HG02642 (cell line): ENCODE results near the gene MAN2A2.
"Not testable (repeated sequence)": the region's sequence is repeated elsewhere in the genome, so short reads cannot be mapped to it uniquely, and the experiment has no call there.

Source experiments
- ATAC-seq: cut with Tn5 transposase; IDR thresholded peaks from one replicate; pipeline ENCODE4 v1.9.1; 2021; ENCODE audit warnings: mild to moderate bottlenecking; ENCODE audit not compliant: unreplicated experiment, poor library complexity

The MAN2A2 gene

DNA sequence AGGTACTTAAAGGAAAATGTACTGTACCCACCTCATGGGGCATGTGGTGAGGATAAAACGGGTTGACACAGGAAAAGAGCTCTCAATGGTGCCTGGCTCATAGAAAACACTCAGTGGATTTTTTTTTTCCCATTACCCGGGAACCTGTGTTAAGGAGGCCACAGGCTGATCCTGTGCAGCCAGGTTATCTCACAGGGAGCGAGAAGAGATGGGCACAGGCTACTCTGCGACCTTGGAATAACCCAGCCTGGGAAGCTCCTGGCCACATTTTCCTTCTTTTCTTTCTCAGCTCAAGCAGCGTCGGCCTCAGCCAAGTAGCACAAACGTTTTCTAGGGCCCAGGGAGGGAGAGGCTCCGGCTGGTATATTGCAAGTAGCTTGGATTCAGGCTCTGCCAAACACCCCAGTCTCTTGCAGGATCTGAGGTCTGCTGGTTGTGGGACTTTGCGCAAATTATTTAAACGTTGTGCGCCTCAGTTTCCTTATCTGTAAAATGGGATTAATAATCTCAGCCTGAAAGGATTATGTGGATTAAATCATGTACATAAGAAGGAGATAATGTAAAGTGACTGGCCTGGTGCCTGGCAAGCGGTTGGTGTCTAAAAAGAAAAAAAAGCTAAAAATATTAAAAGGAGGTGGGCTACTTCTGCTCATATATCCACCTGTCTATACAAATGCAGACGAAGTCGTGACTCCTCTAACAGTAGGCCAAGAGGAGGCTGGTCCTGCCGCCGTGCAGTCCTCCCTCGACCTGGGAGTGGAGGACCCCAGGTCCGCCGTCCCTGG lies 32.6 kb upstream of the MAN2A2 start:
- no peak for ATAC-seq

DNA sequence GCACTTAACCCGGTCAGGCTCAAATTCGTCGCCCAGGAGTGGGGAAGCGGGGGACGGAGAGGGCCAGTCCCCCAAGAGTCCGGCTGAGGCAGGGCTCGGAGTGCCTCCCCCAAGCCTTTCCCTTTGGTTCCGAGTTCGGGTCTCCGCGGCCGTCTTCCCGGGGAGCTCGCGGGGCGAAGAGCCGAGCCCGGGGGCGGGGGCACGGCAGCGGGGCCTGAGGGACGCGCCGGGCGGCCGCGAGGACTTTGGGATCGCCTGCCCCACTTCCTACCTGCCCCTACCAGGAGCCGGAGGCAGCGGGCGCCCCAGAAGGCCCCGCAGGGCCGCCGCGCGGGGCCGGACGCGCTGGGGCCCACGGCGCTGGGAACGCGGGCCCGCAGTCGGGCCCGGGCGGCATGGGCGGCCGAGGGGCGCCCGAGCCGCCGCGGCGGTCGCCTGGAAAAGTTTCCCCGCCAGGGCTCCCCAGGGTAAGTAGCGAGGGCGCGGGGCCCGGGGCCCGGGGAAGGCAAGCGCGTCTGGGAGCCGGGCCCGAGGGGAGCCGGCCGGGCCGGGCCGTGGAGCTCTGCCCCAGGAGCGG lies 31.9 kb upstream of the MAN2A2 start:
- ATAC-seq: peak; percentile 30

DNA sequence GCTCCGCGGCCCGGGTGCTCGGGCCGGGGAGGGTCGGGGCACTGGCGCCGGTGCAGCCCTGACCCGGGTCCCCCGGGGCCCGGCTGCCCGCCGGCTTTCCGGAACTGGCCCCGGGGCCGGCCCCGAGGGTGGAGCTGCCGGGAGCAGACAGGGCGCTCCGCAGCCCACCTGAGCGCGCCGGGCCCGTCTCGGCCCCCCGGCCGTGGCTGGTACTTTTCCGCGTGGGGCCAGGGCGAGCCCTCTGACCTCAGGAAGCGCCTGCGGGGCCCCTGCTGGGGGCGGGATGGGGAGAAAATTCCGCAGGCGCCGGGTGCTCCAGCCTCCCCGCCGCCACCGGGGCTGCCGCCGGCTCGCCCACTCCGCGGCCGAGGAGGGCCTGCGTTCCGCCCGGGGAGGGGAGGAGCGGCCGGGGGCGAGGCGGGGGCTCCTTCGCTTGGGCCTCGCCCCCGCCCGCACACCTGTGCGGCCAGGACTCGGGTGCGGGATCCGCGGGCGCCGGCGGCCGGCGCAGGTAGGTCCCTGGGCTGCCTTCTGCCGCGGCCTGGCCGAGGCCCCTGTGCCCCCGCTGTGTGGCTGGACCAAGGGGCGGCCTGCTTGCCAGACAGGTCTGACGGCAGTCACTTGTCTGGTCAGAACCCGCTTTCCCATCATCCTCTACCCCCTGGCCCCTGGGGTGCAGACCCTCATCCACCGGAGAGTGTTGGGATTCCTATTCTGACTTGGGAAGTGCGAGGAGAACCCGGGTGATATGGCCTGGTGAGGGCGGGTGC lies 31.2 kb upstream of the MAN2A2 start:
- peak; percentile 36 for ATAC-seq

DNA sequence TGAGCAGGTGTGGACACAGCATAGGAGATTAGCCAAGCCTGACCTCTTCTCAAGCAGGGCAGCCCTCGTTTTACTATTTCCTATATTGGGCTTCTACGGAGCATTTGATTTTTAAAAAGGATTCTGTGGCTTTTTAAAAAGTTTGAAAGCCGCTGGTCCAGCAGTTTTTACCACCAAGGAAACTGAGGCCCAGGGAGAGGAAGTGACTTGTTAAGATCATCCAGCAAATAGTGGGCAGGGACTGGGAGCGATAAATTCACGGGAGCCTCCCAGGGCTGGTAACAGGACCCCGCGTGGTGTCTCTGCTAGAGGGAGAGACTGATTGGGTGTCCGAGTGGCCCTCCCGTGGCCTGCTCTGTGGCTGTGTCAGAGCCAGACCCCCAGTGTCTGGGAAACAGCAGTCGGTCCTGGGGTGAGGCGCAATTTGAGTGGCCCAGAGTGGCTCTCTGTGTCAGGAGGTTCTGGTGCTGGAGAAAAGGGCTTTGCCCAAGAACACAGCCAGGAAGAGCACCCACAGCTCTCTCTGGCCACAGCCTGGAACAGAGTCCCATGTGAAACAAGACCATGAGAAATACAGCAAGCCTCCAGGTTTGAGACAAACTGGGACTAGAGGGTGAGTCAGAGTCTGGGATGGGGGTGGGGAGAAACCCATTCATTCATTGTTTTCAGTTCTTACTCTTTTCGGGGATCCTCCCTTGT lies 30.5 kb upstream of the MAN2A2 start:
- ATAC-seq: no peak

DNA sequence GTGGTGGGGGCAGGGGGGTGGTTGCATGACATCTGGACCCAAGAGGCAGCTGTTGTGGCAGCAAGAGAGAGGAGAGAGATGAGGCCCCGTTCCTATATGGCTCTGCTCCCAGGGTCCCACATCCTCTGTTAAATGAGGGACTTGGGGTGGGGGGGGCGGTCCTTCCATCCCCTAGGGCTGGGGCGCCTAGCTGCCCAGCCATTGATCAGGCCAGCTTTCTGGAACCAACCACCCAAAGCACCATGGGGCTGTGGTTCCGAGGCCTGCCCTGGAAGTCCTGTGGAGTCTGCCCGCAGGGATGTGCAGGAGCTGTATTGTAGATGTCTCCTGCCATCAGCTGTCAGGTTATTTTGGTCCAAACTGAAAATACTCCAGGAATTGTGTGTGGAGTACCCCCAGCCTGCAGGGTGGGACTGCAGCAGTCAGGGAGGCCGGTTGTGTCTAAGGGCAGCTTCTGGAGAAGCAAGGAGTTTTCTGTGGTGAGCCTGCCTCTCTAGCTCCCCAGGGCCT lies 29.6 kb upstream of the MAN2A2 start:
- ATAC-seq: no peak

DNA sequence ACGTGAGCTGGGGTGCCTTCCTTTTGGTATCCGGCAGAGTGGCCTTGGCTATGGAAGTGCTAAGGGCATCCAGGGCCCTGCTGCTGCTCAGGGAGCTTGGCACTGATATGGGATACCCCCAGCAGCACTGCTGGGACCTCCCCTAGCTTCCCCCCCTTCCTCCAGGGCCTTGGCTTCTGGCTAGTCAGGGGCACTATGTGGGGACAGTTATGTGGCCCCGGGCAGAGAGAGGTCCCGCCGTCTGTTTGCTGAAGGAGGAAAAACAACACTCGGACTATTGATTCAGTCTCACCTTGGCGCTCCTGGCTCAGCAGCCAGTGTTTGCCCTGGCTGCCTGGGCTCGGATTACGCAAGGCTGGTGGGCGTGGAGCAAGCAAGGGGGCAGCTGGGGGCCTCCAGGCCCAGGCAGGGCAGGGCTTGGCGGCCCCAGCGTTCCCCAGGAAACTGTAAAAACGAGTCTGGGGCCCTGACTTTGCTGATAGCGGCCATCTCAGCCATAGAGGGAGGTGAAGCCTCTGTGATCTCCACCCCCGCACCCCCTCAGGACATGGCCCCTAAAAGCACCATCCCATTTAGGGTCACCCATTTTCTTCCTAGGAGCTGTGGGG lies 29.0 kb upstream of the MAN2A2 start:
- no peak for ATAC-seq

DNA sequence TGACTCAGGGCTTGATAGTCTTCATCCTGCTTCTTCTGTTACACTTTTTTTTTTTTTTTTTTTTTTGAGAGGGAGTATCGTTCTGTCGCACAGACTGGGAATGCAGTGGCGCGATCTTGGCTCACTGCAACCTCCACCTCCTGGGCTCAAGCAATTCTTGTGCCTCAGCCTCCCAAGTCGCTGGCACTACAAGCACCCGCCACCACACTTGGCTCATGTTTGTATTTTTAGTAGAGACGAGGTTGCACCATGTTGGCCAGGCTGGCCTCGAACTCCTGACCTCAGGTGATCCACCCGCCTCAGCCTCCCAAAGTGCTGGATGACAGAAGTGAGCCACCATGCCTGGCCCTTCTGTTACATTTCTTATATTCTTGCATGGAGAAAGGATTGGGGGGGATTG lies 28.1 kb upstream of the MAN2A2 start:
- not testable (repeated sequence) for ATAC-seq

DNA sequence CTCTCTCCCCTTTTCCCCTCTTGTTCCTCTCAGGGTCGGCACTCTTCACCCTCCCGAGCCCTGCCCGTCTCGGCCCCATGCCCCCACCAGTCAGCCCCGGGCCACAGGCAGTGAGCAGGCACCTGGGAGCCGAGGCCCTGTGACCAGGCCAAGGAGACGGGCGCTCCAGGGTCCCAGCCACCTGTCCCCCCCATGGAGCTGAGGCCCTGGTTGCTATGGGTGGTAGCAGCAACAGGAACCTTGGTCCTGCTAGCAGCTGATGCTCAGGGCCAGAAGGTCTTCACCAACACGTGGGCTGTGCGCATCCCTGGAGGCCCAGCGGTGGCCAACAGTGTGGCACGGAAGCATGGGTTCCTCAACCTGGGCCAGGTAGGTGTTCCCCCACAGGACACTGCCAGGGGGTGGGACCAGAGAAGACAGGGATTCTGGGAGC lies 27.5 kb upstream of the MAN2A2 start:
- ATAC-seq: no peak

DNA sequence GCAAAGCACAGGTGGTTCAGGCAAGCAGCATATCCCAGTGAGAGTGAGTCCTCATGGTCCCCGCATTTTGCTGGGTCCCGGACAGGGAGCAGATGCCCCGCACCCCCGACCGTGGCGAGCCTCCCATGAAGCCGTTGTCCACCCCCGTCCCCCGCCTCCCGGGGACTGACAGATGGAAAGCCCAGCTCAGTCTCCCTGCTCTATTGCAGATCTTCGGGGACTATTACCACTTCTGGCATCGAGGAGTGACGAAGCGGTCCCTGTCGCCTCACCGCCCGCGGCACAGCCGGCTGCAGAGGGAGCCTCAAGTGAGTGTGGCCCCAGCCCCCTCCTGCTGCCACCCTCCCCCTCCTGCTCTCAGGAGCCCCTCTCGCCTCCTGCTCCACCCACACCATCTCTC lies 27.1 kb upstream of the MAN2A2 start:
- no peak for ATAC-seq

DNA sequence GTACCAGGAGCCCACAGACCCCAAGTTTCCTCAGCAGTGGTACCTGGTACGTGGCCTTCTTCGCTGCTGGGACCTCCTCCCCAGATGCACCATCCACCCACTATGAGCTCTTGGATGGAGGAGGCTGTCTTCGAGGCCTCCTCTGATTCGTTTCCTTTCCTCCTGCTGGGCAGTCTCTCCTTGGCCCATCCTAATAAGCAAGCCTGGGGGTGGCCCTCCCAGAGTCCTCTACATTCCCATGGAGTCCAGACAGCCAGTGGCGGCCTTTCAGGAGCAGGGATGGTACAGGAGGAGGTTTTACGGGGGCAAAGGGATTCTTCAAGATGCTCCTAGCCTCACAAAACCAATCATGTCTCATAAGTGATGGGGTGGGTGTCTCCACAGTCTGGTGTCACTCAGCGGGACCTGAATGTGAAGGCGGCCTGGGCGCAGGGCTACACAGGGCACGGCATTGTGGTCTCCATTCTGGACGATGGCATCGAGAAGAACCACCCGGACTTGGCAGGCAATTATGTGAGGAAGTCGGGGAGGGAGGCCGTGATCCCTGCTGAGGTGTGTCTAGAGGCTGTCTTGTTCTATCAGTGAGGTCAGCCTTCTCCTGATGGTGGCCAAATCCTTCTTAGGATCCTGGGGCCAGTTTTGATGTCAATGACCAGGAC lies 26.5 kb upstream of the MAN2A2 start:
- ATAC-seq: no peak

DNA sequence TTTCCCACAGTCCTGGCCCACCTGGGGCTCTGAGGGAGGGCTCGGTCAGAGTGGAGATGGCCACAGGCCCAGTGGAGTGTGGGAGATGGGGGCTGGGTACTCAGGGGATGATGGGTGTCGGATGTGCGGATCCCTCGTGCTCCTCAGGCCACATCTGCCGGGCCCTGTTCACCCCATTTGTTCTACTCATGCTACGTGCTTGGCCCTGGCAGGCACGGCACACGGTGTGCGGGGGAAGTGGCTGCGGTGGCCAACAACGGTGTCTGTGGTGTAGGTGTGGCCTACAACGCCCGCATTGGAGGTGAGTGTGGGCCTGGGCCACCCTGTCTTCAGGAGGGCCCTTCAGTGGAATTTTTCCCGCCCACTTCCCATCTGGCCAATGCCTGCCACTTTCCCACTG lies 25.8 kb upstream of the MAN2A2 start:
- ATAC-seq: no peak

DNA sequence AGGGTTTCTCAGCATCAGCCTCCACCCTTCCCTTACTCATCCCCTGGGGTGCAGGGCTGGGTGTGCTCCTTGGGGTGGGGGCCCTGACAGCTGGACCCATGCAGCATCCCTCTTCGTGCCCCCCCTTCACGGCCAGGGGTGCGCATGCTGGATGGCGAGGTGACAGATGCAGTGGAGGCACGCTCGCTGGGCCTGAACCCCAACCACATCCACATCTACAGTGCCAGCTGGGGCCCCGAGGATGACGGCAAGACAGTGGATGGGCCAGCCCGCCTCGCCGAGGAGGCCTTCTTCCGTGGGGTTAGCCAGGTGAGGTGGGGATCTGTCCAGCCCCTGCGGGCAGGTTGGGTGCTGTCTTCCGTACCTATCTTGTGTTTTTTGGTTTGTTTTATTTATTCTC lies 25.1 kb upstream of the MAN2A2 start:
- no peak for ATAC-seq

DNA sequence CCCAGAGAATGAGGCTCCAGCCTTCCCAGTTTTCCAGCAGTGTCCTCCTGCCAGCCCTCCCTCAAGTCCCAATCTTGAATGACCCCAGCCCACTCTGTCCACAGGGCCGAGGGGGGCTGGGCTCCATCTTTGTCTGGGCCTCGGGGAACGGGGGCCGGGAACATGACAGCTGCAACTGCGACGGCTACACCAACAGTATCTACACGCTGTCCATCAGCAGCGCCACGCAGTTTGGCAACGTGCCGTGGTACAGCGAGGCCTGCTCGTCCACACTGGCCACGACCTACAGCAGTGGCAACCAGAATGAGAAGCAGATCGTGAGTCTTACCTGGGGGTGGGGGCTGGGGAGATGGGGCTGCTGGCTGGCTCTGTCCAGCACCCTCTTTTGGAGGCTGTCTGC lies 24.4 kb upstream of the MAN2A2 start:
- ATAC-seq: no peak

DNA sequence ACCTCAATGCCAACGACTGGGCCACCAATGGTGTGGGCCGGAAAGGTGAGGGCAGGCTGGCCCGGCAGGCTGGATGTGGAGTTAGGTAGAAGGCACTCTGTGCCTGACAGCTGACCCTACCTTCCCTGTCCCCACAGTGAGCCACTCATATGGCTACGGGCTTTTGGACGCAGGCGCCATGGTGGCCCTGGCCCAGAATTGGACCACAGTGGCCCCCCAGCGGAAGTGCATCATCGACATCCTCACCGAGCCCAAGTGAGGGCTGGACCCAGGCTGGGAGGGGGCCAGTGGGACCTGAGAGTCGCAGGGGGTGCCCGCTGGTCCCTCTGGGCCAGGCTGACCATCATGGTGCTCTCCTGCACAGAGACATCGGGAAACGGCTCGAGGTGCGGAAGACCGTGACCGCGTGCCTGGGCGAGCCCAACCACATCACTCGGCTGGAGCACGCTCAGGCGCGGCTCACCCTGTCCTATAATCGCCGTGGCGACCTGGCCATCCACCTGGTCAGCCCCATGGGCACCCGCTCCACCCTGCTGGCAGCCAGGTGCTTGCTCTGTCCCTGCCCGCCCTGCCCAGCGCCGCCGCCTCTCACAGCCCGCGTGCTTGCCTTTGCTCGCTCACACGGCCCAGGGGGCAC lies 23.3 kb upstream of the MAN2A2 start:
- ATAC-seq: no peak

DNA sequence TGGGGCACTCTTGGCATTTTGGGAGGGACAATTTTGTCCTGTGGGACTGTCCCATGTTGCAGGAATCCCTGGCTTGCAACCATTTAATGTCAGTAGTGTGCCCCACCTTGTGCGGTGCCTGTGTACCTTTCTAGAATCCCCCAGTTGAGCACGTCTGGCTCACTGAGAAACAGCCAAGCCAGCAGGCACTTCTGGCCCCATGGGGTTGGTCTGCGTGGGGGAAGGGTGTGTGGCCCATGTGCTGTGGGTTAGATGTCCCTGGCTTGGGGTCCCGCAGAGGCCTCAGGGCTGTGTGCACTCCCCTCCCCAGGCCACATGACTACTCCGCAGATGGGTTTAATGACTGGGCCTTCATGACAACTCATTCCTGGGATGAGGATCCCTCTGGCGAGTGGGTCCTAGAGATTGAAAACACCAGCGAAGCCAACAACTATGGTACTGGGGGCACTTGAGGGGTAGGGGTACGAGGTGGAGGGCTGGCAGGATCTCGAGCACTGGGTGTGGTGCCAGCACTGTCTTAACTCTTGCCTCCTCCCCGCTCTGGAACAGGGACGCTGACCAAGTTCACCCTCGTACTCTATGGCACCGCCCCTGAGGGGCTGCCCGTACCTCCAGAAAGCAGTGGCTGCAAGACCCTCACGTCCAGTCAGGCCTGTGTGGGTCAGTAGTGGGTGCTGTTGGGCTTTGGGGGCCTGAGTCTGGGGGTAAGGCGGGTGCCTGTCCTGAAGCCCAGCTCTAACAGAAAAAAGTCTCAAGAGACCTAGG lies 22.5 kb upstream of the MAN2A2 start:
- ATAC-seq: no peak

DNA sequence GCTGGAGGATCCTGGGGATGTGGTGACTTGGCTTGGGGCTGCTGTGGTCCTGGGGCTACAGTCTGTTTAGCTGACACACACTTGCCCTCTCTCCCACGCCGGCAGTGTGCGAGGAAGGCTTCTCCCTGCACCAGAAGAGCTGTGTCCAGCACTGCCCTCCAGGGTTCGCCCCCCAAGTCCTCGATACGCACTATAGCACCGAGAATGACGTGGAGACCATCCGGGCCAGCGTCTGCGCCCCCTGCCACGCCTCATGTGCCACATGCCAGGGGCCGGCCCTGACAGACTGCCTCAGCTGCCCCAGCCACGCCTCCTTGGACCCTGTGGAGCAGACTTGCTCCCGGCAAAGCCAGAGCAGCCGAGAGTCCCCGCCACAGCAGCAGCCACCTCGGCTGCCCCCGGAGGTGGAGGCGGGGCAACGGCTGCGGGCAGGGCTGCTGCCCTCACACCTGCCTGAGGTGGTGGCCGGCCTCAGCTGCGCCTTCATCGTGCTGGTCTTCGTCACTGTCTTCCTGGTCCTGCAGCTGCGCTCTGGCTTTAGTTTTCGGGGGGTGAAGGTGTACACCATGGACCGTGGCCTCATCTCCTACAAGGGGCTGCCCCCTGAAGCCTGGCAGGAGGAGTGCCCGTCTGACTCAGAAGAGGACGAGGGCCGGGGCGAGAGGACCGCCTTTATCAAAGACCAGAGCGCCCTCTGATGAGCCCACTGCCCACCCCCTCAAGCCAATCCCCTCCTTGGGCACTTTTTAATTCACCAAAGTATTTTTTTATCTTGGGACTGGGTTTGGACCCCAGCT lies 21.7 kb upstream of the MAN2A2 start:
- ATAC-seq: no peak

DNA sequence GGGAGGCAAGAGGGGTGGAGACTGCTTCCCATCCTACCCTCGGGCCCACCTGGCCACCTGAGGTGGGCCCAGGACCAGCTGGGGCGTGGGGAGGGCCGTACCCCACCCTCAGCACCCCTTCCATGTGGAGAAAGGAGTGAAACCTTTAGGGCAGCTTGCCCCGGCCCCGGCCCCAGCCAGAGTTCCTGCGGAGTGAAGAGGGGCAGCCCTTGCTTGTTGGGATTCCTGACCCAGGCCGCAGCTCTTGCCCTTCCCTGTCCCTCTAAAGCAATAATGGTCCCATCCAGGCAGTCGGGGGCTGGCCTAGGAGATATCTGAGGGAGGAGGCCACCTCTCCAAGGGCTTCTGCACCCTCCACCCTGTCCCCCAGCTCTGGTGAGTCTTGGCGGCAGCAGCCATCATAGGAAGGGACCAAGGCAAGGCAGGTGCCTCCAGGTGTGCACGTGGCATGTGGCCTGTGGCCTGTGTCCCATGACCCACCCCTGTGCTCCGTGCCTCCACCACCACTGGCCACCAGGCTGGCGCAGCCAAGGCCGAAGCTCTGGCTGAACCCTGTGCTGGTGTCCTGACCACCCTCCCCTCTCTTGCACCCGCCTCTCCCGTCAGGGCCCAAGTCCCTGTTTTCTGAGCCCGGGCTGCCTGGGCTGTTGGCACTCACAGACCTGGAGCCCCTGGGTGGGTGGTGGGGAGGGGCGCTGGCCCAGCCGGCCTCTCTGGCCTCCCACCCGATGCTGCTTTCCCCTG lies 21.0 kb upstream of the MAN2A2 start:
- ATAC-seq: no peak
